NCI-H2227 (cell line): ENCODE data around the gene DUSP15.
"Not testable (repeated sequence)": the region's sequence is repeated elsewhere in the genome, so short reads cannot be mapped to it uniquely, and the experiment has no call there.

ENCODE experiments used
- DNase-seq: peaks from one replicate; lab custom pipeline; 2025; ENCODE audit not compliant: unreplicated experiment; lab: John Stamatoyannopoulos, UW

DUSP15 gene

GRCh38 chr20:31840906-31841816 is 29.2 kb downstream of the DUSP15 start:
- no peak for DNase-seq

- no peak for DNase-seq
Measured at GRCh38 chr20:31839782-31840487, 30.4 kb downstream of the DUSP15 start.

- no peak for DNase-seq
Measured at GRCh38 chr20:31838646-31839292, 31.6 kb downstream of the DUSP15 start.

- no peak for DNase-seq
Measured at GRCh38 chr20:31837896-31838397, 32.4 kb downstream of the DUSP15 start.

- no peak for DNase-seq
Measured at GRCh38 chr20:31836853-31837608, 33.3 kb downstream of the DUSP15 start.

- DNase-seq, result peak; percentile 19
Measured at GRCh38 chr20:31835977-31836852, 34.1 kb downstream of the DUSP15 start.

- DNase-seq, result no peak
Measured at GRCh38 chr20:31835554-31835953, 34.8 kb downstream of the DUSP15 start.

- DNase-seq, result no peak
Measured at GRCh38 chr20:31833931-31834521, 36.3 kb downstream of the DUSP15 start.

GRCh38 chr20:31833130-31833930 is 37.0 kb downstream of the DUSP15 start:
- peak; percentile 72 for DNase-seq

GRCh38 chr20:31831771-31832306 is 38.5 kb downstream of the DUSP15 start:
- DNase-seq, result no peak

GRCh38 chr20:31831211-31831610 is 39.1 kb downstream of the DUSP15 start:
- no peak for DNase-seq

- DNase-seq, result no peak
Measured at GRCh38 chr20:31830406-31830981, 39.8 kb downstream of the DUSP15 start.

GRCh38 chr20:31829731-31830130 is 40.6 kb downstream of the DUSP15 start:
- DNase-seq, result no peak

GRCh38 chr20:31828016-31828415 is 42.3 kb downstream of the DUSP15 start:
- DNase-seq, result not testable (repeated sequence)

GRCh38 chr20:31827059-31827458 is 43.3 kb downstream of the DUSP15 start:
- no peak for DNase-seq

GRCh38 chr20:31826074-31826473 is 44.3 kb downstream of the DUSP15 start:
- no peak for DNase-seq

- no peak for DNase-seq
Measured at GRCh38 chr20:31824554-31825313, 45.6 kb downstream of the DUSP15 start.
